ENCODE data around the gene NDUFV3. TPM values are rescaled to one million over a fixed set of nuclear protein-coding genes. Genes with fewer than 3 reads are reported as not detected.

Gene NDUFV3
- total RNA-seq, 4 donors from 2014 or later: 96.4 to 109 (median 97.7) TPM

GRCh38 chr21:42921927-42922326 lies 28.8 kb downstream of the NDUFV3 start:
- Histone ChIP-seq H3K4me1 (peaks cover 5 to 8% of the 10 kb centered on the region in 2 donors), H3K36me3 (no peaks in the 10 kb centered on the region), H3K27me3 (no peaks in the 10 kb centered on the region), H3K9me3 (no peaks in the 10 kb centered on the region), H3K4me3 (no peak overlapping the region), H3K27ac (no peak overlapping the region)
- intact Hi-C loops (cut with DNase I; ENCODE audit: low total_unique reads) (no loop called here), in situ Hi-C loops (cut with MboI; ENCODE audit: low sequenced_read_pairs in 4 of 4) (no loop called here)
- TF ChIP-seq POLR2A (IDR thresholded peaks at IDR 0.05) (no peak), CTCF (IDR thresholded peaks at IDR 0.05 in 4 of 5, conservative IDR thresholded peaks at IDR 0.05 in 1 of 5) (no peak)
- DNase-seq (no peak), ATAC-seq (no peak)

GRCh38 chr21:42922918-42923317 lies 29.8 kb downstream of the NDUFV3 start:
- Histone ChIP-seq H3K4me3 (no peak overlapping the region), H3K9me3 (no peaks in the 10 kb centered on the region), H3K27ac (no peak overlapping the region), H3K36me3 (no peaks in the 10 kb centered on the region), H3K4me1 (peaks cover 5 to 8% of the 10 kb centered on the region in 2 donors), H3K27me3 (no peaks in the 10 kb centered on the region)
- no peak for ATAC-seq
- in situ Hi-C loops (cut with MboI; ENCODE audit: low sequenced_read_pairs in 4 of 4) (no loop called here), intact Hi-C loops (cut with DNase I; ENCODE audit: low total_unique reads) (no loop called here)
- DNase-seq: no peak
- TF ChIP-seq POLR2A (IDR thresholded peaks at IDR 0.05): no peak
- no peak for TF ChIP-seq CTCF (IDR thresholded peaks at IDR 0.05 in 4 of 5, conservative IDR thresholded peaks at IDR 0.05 in 1 of 5)

GRCh38 chr21:42923553-42924432 lies 30.7 kb downstream of the NDUFV3 start:
- TF ChIP-seq POLR2A (IDR thresholded peaks at IDR 0.05) (no peak), CTCF (IDR thresholded peaks at IDR 0.05 in 4 of 5, conservative IDR thresholded peaks at IDR 0.05 in 1 of 5) (peak; percentile 62 to 83 (median 71))
- no peak overlapping the region for H3K27ac ChIP-seq
- H3K9me3 ChIP-seq: no peaks in the 10 kb centered on the region
- DNase-seq (peak; percentile 53 to 64), ATAC-seq (peak; percentile 85 to 91)
- H3K36me3 ChIP-seq: no peaks in the 10 kb centered on the region
- in situ Hi-C loops (cut with MboI; ENCODE audit: low sequenced_read_pairs in 4 of 4): no loop called here
- H3K27me3 ChIP-seq: no peaks in the 10 kb centered on the region
- H3K4me1 ChIP-seq: peaks cover 5 to 8% of the 10 kb centered on the region in 2 donors
- intact Hi-C loops (cut with DNase I; ENCODE audit: low total_unique reads): no loop called here
- H3K4me3 ChIP-seq: no peak overlapping the region

- H3K4me1 ChIP-seq: peaks cover 5 to 8% of the 10 kb centered on the region in 2 donors
- no peaks in the 10 kb centered on the region for H3K27me3 ChIP-seq
- intact Hi-C loops (cut with DNase I; ENCODE audit: low total_unique reads) (no loop called here), in situ Hi-C loops (cut with MboI; ENCODE audit: low sequenced_read_pairs in 4 of 4) (no loop called here)
- H3K27ac ChIP-seq: no peak overlapping the region
- H3K9me3 ChIP-seq: no peaks in the 10 kb centered on the region
- ATAC-seq: peak in 1 of 2 donors; percentile 9
- TF ChIP-seq CTCF (IDR thresholded peaks at IDR 0.05 in 4 of 5, conservative IDR thresholded peaks at IDR 0.05 in 1 of 5) (no peak), POLR2A (IDR thresholded peaks at IDR 0.05) (no peak)
- no peaks in the 10 kb centered on the region for H3K36me3 ChIP-seq
- no peak overlapping the region for H3K4me3 ChIP-seq
- DNase-seq: no peak
Measured at GRCh38 chr21:42924433-42924751, 31.3 kb downstream of the NDUFV3 start.
